ENCODE results near the gene PPP2R5B.

GRCh38 chr11:64921384-64921783 is 3.1 kb upstream of the PPP2R5B start:
- TF ChIP-seq POLR2AphosphoS5 (IDR thresholded peaks at IDR 0.05; ENCODE audit: borderline replicate concordance, low read depth, low read length) (no peak), EZH2 (IDR thresholded peaks at IDR 0.05) (no peak), FOXP2 (optimal IDR thresholded peaks at IDR 0.05; ENCODE audit: control extremely low read depth, extremely low read length, insufficient read depth) (no peak)
